PFSK-1 (cell line): Measurements from ENCODE around the gene NEUROG1.

Experiments
- FOXP2 ChIP-seq: optimal IDR thresholded peaks from 2 replicates; pipeline ENCODE3; 2011; ENCODE audit warnings: borderline replicate concordance, control low read depth, inconsistent platforms; ENCODE audit not compliant: insufficient read depth; ENCODE audit errors: extremely low read length, extremely low read depth
- POLR2AphosphoS5 ChIP-seq: IDR thresholded peaks from 2 replicates; pipeline ENCODE4 v1.6.1; 2012; ENCODE audit warnings: low read depth, mild to moderate bottlenecking, control low read depth, low read length, moderate library complexity
- SIN3A ChIP-seq: IDR thresholded peaks from 2 replicates; pipeline ENCODE4 v1.6.1; 2012; ENCODE audit warnings: mild to moderate bottlenecking, low read length, moderate library complexity, borderline replicate concordance; ENCODE audit not compliant: insufficient read depth
- TAF1 ChIP-seq: IDR thresholded peaks from 2 replicates; pipeline ENCODE4 v1.6.1; 2012; ENCODE audit warnings: low read length, control low read depth, borderline replicate concordance; ENCODE audit not compliant: insufficient read depth
- TF ChIP-seq, protein P1 (sequence below), 2 experiments: IDR thresholded peaks; 2 replicates each; pipeline versions ENCODE4 v1.6.1 to v1.8.0; 2011 to 2012; ENCODE audit warnings: low read depth in 2 of 2, low read length in 2 of 2, control low read depth in 1 of 2, inconsistent platforms in 1 of 2, mild to moderate bottlenecking in 1 of 2, moderate library complexity in 1 of 2; ENCODE audit not compliant: insufficient read depth in 1 of 2

Gene NEUROG1

DNA sequence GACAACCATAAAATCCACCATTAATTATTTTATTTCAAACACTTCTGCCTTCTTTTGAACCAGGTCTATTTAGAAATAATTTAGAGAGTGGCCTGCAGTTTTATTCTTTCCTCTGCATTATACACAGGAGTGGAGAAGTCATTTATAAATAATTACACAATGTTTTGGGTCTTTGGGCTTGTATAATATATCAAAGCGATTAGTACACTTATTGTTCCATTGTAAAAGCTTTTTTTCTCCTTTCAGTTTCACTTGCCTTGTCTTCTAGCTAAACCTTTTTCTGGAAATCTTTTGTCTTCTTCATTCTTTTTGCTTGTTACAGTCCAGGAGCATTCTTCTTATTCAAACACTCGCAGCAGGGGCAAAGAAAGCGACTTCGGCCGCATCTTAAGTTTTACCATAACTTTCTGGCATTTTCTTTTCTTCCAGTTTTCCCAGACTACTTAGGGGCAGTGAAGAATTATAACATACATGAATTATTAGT is 7.3 kb upstream of the NEUROG1 start:
- TF ChIP-seq, protein P1, sequence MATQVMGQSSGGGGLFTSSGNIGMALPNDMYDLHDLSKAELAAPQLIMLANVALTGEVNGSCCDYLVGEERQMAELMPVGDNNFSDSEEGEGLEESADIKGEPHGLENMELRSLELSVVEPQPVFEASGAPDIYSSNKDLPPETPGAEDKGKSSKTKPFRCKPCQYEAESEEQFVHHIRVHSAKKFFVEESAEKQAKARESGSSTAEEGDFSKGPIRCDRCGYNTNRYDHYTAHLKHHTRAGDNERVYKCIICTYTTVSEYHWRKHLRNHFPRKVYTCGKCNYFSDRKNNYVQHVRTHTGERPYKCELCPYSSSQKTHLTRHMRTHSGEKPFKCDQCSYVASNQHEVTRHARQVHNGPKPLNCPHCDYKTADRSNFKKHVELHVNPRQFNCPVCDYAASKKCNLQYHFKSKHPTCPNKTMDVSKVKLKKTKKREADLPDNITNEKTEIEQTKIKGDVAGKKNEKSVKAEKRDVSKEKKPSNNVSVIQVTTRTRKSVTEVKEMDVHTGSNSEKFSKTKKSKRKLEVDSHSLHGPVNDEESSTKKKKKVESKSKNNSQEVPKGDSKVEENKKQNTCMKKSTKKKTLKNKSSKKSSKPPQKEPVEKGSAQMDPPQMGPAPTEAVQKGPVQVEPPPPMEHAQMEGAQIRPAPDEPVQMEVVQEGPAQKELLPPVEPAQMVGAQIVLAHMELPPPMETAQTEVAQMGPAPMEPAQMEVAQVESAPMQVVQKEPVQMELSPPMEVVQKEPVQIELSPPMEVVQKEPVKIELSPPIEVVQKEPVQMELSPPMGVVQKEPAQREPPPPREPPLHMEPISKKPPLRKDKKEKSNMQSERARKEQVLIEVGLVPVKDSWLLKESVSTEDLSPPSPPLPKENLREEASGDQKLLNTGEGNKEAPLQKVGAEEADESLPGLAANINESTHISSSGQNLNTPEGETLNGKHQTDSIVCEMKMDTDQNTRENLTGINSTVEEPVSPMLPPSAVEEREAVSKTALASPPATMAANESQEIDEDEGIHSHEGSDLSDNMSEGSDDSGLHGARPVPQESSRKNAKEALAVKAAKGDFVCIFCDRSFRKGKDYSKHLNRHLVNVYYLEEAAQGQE (IDR thresholded peaks at IDR 0.05; ENCODE audit: insufficient read depth in 1 of 2, low read depth in 2 of 2, low read length in 2 of 2): no peak
- no peak for TF ChIP-seq TAF1
- TF ChIP-seq SIN3A: no peak
- no peak for TF ChIP-seq POLR2AphosphoS5
- no peak for TF ChIP-seq FOXP2

DNA sequence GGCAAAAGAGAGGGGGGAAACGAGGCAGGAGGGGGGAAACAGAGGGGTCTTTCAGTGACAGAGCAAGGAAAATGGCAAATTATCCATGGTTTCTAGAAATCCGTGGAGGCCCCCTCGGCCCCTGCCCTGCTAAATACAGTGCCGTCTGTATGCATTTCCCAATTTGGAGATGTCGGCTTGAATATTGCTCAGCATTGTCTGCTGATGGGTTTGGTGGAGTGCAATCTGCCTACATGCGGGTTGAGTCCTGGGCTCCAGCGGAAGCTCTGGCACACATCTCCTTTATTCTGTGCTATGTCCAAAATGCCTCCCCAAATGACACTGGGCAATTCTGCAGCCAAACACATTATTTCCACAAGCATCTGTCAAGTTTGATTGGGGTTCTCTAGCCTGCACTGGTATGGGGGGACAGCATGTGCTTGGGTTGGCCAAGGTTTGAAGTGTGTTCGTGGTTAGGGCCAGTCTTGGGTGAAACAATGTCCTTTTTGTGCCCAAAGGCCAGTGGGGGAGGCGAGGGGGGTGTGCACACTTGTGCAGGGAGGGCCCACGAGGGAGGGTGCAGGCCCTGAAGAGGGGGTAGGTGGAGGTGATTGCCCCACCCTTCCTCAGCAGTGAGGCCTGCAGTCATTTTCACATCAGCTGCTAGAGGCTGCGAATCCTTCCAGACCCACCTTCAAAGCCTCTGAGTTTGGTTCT is 6.2 kb upstream of the NEUROG1 start:
- TF ChIP-seq TAF1: no peak
- TF ChIP-seq, protein P1 (IDR thresholded peaks at IDR 0.05; ENCODE audit: insufficient read depth in 1 of 2, low read depth in 2 of 2, low read length in 2 of 2): no peak
- TF ChIP-seq FOXP2: no peak
- TF ChIP-seq SIN3A: no peak

DNA sequence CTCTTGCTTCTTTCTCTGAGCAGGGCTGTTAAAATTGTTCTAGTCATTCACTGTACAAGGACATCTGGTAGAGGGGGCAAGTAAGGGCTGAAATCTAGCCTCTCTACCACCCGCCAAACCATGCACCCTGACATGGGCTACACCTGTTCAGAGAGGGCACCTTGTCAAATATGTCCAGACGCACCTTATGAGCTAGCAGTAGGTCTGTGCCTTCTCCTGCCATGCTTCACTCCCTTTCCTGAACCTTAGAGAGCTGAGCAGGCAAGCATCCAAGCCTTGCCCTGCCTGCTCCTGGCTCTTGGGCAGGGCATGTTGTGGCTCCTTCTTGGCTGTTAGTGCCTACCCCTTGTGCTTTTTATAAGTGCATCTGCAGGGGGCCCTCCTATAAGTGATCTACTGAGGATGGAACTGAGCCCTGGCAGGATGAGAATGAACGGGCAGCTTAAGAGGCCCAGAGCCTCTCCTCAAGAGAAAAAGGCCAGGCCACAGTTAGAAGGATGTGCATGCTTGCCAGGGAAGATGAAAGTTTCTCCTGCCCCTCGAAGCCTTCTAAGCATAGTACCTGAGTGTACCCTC is 3.8 kb upstream of the NEUROG1 start:
- TF ChIP-seq, protein P1 (IDR thresholded peaks at IDR 0.05; ENCODE audit: insufficient read depth in 1 of 2, low read depth in 2 of 2, low read length in 2 of 2): no peak
- no peak for TF ChIP-seq TAF1
- TF ChIP-seq SIN3A: no peak
- TF ChIP-seq POLR2AphosphoS5: no peak
- TF ChIP-seq FOXP2: no peak

DNA sequence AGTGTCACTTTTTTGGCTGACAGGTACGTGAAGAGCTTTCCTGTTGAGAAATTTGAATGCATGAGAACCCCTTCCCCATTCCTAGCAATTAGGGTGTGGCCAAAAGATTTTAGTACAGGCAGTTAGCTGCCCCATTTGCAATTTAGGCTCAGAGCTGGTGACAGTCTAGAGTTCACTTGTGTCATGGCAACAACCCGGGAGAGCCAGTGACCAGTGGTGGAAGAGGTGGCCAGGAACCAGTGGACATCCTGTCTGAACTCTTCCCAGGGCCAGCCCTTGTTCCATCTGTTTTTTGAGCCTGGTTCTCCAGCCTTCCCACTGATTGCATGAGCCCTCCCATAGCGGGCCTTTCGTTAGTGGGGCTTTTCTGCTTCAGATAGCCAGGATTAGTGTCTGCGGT is 2.5 kb upstream of the NEUROG1 start:
- TF ChIP-seq TAF1 (no peak), SIN3A (no peak), POLR2AphosphoS5 (no peak), FOXP2 (no peak)
- TF ChIP-seq, protein P1 (IDR thresholded peaks at IDR 0.05; ENCODE audit: insufficient read depth in 1 of 2, low read depth in 2 of 2, low read length in 2 of 2): no peak
